GM12878 (cell line): Measurements from ENCODE around the gene TRIM32. TPM values are rescaled to one million over a fixed set of nuclear protein-coding genes. Genes with fewer than 3 reads are reported as not detected.

Source experiments
- E2F8 ChIP-seq: fragments of 450-650 bp; IDR thresholded peaks from 2 replicates; pipeline ENCODE4 v1.6.1; 2018; ENCODE audit warnings: mild to moderate bottlenecking, low read depth, moderate library complexity; ENCODE audit not compliant: partially characterized antibody
- IKZF1 ChIP-seq: fragments of 450-650 bp; conservative IDR thresholded peaks from 2 replicates; pipeline ENCODE4 v1.6.1; 2017; ENCODE audit warnings: antibody characterized with exemption, mild to moderate bottlenecking
- IRF3 ChIP-seq: fragments of 450-650 bp; IDR thresholded peaks from 2 replicates; pipeline ENCODE4 v1.6.1; 2014; ENCODE audit warnings: mild to moderate bottlenecking
- JUND ChIP-seq: IDR thresholded peaks from 2 replicates; pipeline ENCODE4 v1.6.1; 2012; ENCODE audit warnings: low read depth, mild to moderate bottlenecking, low read length, improper control_type of control experiment, moderate library complexity
- MEF2A ChIP-seq: IDR thresholded peaks from 2 replicates; pipeline ENCODE4 v1.6.1; 2011; ENCODE audit warnings: low read depth, mild to moderate bottlenecking, low read length, moderate library complexity; ENCODE audit not compliant: insufficient read depth
- ZBTB11 ChIP-seq: fragments of 450-650 bp; formaldehyde crosslinking; IDR thresholded peaks from 2 replicates; pipeline ENCODE4 v1.5.0; 2022; ENCODE audit warnings: mild to moderate bottlenecking, missing genetic modification characterization
- polyA plus RNA-seq, 11 experiments: library from polyadenylated mRNA; depleted of rRNA in 4 of 11; unstranded in 6 of 11; stranded (reverse) in 5 of 11; fragments of >200 nt; fragmentation: Nextera tagmentation in 4 of 11; fragmentation: Illumina TruSeq in 1 of 11; extraction: Ambion mirVana in 4 of 11; extraction: Trizol in 1 of 11; gene quantifications; 1 replicate in 1 of 11; 2 replicates in 10 of 11; pipeline versions ENCODE4 v1.2.1 to v1.2.3, GENCODE V29; 2011 to 2016; ENCODE audit warnings: inconsistent platforms in 2 of 11, missing spikeins in 2 of 11, low read depth in 1 of 11
- total RNA-seq, 4 experiments: library from RNA; depleted of rRNA in 3 of 4; stranded (reverse); fragments of >200 nt in 3 of 4; fragmentation: Illumina TruSeq in 1 of 4; extraction: Trizol in 1 of 4; gene quantifications; 2 replicates each; pipeline versions ENCODE4 v1.2.1 to v1.2.3, GENCODE V29; 2013 to 2021

The TRIM32 gene
- total and polyA plus RNA-seq, 10 of the 15 experiments (the other 5 are each of a cell fraction or from before 2014, with no cell fraction given): 7.1 to 23.8 (median 12.2) TPM

- no peak for TF ChIP-seq IRF3
- no peak for TF ChIP-seq JUND
- no peak for TF ChIP-seq MEF2A
- no peak for TF ChIP-seq E2F8
- no peak for TF ChIP-seq IKZF1
- no peak for TF ChIP-seq ZBTB11 (CRISPR knock-in tag)
Observed at GRCh38 chr9:116646661-116647514, 40.2 kb upstream of the TRIM32 start (continued).
